ENCODE results near the gene NOTUM.
A peak's percentile ranks its signal among the peaks of the same experiment; 100 is the strongest.
"Not testable (repeated sequence)": the region's sequence is repeated elsewhere in the genome, so short reads cannot be mapped to it uniquely, and the experiment has no call there.

The NOTUM gene

DNA sequence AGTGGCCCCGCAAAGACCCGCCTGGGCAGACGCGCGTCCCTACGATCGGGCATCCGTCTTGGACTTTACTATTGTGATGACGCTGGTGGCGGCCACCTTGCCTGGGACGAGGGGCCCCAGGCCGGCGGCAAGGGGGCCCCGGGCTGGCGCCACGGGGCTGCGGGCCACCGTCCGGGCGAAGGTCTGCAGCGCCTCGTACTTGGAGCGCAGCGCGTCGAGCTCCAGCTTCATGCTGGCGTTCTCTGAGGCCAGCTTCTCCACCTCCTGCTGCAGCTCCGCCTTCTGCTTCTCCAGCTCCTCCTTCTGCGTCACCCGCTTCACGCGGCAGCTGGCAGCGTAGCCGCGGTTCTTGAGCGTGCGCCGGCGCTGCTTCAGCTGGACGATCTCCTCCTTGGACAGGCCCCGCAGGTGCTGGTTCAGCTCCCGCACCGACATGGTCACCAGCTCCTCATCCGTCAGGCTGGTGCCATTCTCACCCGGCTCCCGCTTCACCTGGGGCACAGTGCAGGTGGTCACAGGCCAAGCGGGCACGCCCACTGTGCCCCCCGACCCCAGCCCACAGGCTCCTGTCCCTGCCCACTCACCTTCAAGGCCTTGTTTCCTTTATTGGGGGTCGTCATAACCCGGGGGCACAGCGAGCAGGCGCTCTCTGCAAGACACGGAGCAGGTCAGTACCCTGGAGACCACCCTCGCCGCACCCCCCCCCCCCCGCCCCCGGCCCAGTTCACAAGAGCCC lies 38.3 kb downstream of the NOTUM start:
- no peak for DNase-seq

DNA sequence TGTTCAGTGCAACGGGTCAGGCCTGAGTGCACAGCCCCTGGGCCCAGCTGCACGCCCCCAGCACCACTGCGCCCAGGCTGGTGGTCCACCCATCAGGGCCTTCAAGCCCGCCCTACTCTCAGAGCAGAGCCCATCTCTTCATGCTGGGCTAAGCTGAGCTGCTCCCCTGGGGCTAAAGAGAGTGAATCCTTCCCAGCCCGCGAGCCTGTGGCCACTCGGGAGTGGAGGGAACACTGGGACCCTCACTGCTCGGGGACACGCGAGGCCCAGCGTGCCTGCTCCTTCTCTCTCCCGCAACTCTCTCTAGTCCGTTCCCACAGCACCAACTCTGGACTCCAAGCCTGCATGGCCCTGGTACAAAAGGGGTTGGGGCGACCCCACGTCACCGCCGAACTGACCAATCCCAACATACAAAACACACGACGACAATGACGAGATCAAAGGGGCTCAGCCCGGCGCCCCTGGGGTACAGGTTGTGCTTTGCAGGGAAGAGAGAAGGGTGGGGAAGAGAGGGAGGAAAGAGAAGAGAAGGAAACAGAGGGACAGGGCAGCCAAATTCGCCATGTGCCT lies 38.9 kb downstream of the NOTUM start:
- DNase-seq: no peak

DNA sequence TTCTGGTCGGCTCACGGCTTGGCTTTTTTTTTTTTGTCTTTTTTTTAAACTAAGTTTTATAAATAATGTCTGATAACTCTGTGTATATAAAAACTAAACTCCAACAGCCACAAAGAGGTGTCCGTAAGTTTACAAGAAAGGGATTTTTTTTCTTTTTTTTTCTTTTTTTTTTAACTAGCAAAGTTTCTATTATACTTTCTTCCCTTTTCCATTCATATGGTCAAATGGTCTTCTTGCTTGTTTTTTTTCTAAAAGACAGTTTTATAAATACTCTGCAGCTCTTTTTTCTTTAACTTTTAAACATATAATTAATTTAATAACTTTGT lies 39.5 kb downstream of the NOTUM start:
- DNase-seq: no peak

DNA sequence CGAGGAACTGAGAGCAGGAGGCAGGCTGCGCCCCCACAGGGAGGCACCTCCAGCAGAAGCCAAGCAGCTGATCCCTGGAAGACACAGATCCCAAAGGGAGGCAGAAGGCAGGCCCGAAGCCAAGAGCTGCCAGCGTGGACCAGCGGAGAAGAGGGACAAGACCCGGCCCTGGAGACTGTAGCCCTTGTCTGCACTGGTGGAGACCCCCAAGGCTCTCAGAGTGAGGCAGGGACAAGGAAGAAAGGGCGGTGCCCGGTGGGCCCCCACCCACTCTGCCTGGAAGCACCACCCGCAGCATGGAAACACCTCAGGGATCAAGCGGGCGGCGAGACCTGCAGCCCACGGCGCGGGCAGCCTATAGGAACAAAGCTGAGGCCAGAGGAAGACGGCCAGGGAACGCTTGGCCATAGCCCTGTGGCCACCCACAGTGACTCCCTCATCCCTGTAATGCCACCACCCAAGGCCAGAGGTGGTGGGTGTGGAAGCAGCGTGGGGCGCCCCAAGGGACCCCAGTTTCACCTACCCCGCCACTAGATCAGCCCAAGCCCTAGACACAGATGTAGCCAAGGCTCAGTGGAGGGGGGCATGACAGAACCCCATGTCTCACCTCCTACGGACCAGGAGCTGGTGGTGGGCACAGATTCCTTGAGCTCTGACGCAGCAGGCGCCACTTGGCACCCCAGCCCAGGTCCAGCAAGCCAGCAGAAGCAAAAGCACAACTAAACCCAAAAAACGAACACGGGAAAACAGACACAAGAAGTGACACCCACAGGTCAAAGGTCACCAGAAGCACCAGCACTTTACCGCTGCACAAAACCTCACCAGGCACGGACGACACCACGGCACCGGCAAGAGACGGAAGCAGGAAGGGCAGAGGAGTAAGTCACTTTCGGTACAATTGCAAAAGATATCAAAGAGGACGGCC lies 40.1 kb downstream of the NOTUM start:
- no peak for DNase-seq

DNA sequence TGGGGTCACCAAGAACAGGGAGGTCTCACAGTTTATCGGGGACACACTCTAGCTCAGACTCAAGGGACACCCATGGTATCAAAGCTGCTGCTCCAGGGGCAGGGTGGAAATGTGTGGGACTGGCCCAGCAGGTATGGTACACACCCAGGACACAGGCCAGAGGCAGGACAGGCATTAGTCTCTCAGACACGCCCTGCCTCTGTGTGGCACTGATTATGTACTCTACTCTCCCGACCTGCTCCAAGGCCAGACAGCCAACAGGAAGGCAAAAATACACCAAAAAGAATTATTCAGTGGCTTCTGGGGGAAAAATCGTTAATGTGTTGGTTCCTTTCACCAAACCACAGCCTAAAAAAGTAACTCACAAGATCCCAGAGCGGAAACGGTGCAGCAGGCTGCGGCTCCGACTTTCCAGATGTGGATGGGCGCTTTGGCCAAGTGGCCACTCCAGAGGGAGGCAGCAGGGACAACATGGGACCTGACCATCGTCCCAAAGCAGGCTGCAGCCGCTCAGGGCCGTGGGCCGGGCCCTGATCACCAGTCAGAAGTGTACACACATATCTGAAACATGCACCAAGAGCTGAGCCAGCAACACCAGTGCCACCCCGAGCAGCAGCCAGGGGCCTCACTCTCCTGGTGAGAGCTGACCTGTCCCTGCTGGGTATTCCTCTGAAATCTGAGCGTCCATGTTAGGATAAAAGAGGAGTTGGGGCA lies 42.0 kb downstream of the NOTUM start:
- DNase-seq: no peak

DNA sequence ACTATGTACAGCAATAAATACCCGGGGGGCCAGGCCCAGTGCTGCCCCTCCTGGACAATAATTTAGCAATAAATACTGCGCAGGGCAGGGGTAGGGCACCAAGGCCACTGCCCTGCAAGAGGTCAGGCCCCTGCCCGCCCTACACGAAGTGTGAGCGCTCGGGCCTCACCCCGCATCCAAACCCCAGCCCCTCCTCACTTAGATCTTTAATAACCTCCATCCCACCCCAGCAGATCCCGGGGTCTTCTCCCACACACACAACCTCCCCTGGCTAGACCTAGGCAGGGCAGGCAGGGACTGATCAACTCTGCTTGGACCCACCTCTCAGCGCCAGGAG lies 42.7 kb downstream of the NOTUM start:
- not testable (repeated sequence) for DNase-seq

DNA sequence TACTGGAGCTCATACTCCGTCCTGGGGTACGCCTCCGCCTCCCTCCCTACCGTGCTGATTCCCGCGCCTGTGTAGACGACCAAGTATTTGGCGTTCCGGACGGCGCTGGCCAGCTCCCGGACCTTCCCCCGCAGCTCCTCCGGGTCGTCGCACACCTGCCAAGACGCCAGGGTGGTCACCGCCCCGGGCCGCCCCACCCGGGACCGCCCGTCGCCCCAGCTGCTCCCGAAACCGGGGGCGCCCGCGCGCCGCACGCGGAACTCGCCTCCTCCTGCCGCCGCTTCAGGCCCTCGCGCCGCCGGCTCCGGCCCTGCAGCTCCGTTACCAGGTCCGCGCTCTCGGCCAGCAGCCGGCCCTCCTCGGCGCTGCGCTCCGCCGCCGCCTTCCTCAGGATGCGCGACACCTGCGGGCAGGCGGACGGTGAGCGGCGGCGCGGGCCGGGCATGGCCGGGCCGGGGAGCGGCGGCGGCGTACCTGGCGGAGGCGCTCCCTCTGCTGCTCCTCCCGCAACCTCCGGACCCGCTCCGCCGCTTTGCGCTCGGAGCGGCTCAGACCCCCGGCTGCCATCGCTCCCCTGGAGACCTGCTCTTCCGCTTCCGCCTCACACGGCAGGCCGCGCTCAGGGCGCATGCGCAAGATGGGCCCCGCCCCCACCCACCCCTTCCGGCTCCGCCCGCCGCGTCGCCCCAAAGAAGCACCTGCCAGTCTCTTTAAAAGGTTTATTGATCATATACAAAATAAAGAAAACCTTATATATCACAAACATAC lies 43.2 kb downstream of the NOTUM start, which contains the start of gene SIRT7:
Gene SIRT7 (minus strand): TSS at position 612 of the 768 bp plus-strand sequence. CDS start 45 bp downstream, at position 567.
- peak in 1 of 2 experiments; percentile 69 for DNase-seq

DNA sequence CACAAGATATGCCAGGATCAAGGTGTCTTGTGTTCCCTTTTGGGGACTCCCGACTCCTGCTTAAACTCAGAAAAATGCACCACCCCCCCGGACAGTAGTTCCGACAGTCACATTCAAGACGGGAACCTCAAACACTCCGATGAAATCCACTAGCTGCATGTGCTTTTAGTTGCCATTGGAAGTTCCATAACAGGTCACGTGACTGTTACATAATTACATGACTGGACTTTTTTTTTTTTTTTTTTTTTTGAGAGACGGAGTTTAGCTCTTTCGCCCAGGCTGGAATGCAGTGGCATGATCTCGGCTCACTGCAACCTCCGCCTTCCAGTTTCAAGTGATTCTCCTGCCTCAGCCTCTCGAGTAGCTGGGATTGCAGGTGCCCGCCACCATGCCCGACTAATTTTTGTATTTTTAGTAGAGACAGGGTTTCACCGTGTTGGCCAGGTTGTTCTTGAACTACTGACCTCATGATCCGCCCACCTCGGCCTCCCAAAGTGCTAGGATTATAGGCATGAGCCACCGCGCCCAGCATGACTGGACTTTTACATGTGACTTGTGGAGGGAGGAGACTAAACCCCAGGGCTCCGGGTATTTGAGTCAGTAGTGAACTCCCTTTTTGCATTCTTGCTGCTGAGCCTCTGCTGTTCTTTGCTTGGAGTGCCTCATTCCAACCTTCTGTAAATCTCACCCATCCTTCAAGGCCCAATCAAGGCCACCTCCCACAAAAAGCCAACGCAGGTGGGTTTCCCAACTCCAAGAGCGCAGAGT lies 44.6 kb downstream of the NOTUM start:
- no peak for DNase-seq

DNA sequence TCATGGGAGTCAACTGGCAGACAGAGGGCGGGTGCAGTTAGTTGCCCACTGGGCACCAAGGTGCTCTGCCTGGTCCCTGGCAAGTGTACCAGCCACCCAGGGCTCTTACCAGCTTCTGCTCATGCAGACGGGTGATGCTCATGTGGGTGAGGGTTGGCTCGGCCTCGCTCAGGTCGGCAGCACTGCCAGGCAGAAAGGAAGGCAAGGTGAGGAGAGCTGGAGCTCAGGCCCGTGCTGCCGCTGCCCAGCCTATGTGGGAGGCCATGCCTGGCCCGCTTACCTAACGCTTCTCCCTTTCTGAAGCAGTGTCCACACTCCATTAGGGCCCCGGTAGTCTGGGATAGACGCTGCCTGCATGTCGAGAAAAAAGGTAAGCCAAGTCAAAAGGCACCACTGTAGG lies 45.7 kb downstream of the NOTUM start:
- DNase-seq: no peak

DNA sequence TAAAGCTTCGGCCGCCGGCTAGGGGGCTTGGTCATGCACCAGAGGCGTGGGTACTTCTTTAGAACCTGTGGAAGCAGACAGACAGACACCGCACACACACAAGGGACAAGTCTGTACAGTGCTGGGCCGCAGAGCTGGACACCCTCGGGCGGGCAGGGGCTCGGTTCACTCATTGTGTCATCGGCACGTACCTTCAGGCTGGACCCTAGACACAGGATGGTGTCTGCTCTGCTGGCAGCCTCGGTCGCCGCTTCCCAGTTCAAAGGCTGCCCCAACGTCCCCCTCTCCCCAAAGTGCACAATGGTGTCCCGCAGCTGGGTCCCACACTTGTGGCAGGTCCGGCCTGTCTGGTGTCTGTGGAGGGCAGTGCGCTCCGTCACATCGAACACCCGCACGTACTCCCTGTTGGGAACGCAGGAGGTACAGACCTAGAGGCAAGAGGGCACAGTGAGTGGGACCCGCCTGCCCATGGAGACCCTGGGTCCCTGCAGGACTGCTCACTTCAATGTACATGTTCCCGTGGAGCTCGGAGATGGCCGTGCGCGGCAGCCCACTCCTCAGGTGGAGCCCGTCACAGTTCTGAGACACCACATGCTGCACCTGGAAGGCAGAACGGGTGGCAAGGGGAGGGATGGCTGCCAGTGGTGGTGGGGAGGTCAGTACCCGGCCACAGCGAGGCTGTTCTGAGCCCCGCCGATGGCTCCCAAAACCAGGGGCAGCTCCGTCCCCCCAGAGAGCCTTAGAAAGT lies 46.7 kb downstream of the NOTUM start:
- no peak for DNase-seq

DNA sequence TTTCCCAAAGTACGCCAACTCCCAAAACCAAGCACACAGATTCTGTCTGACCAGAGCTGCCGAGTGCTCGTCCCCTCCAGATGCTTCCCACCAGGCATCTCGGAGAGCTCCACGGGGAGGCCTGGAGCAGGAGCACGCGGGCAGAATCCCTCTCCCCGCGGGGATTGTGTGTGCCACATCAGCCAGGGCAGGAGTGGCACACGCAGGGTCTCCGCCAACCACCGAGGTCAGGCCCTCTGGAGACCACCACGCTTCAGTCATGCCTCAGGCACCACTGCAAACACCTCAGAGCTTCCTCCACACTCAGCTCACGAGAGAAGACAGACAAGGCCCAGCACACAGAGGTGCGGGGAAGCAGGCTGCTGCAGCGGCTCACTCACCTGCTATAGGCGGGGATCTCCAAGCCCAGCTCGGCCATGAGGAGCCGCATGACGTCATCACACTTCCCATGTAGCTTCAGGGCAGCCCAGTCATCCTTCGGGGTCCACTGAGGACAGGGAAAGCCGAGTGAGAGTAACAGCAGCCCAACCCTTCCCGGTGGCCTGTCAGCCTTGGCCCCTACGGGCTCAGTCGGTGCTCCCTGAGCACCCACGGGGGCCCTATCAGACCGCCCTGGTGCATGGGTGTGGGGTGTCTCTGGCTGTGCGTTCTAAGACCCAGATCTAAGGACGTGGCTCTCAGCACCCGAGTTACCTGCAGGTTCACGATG lies 47.4 kb downstream of the NOTUM start:
- no peak for DNase-seq

DNA sequence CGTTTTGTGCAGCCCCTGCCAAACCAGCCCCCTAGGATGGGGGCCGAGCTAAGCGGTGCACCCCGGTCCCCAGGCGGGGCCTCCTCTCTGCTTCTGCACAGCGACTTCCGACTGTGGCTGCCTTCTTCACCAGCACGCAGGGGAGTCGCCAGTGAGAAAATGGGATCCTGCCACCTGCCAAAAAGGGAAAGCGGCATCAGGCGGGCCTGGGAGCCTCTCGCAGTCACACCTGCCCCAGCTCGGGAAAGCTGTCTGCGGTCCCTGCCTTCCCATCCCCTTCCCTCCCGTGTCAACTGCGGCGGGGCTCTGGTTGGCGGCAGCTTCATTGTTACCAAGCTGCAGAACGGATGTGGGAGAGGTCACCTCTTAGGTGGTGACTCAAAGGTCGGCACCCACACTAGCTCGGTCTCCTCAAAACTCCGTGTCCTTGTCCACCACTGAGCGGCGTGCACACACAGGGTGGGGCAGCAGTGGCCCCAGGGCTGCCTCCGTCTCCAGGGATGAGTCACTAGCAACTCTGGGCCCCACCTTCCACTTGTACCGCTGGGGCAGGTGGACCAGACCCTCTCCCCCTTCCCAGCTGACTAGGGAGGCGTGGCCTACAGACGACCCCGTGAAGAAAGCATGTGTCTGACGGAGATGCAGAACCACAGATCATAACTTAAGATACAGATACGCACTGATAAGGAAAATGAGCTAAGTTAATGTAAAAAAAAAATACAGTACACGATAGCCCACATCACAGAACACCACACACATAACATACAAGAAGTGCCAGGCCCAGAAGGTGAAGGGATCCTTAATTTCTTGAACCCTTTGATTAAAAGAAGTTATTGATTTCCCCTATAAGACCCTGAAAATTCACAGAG lies 48.3 kb downstream of the NOTUM start:
- DNase-seq: no peak

DNA sequence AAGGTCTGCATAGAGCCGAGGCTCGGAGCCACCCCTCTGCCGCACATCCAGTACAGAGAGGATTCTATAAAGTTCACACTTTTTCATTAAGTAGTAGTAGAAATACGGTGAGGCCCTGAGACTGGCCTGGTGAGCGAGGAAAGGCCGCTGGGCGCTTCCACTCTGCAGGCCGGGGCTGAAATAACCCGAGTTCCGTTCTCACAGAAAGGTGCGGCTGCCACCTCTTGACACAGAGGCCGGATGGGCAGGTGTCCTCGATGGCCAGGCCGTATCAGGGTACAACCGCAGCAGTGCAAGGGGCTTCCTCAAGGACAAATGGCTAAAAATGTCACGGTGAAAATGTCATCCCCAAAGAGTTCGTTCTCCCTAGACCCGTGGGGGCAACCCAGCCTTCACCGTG lies 49.0 kb downstream of the NOTUM start:
- no peak for DNase-seq

DNA sequence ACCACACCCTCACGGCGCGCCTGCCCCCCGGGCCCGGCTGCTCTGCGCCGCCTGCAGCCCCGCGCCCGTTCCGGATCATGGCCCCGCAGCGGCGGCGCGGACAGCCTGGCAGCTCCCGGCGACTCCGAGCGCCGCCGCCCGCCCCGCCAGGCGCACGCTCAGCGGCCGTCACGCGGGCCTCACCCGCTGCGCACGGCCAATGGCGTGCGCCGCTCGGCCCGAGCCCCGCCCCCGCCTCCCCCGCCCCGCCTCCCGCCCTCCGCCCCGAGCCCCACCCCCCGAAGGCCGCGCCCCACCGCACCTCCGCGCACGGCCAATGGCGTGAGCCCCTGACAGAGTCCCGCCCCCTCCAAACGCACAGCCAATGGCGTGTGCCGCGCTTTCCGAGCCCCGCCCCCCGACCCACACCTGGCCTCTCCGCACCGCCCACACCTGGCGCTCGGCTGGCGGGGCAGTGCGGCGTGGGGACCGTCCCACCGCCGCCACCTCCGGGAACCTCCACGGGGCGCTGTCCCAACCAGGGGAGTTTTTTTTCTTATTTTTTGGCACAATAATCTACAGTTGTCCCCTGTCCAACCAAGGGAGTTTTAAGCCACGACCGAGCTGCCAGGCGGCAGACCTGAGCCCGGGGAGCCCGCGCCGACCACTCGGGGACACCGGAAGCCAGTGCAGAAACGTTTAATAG lies 49.6 kb downstream of the NOTUM start, which contains the start of gene PCYT2:
Gene PCYT2 (minus strand): TSS at position 123 of the 685 bp plus-strand sequence. CDS start 44 bp downstream, at position 79.
- peak; percentile 43 to 72 for DNase-seq

DNA sequence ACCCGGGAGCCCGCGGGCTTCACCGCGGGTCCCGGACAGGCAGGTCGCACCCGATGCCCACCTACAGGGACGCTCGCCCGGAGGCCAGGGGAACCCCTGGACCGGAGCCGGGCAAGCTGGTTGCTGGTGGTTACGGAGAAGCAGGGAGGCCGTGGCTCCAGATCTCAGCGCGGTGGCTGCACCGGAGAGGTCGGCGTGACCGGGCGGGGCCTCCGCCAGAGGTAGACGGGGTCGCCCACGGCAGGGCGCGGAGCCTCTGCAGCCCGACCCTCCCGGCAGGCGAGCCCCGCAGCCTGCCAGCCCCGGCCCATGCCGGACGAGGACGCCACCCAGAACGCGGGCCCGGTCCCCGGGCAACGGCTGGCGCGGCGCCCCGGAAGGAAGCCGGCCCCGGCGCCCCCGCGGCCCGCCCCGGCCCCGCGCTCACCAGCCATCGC lies 50.1 kb downstream of the NOTUM start:
- DNase-seq: no peak

DNA sequence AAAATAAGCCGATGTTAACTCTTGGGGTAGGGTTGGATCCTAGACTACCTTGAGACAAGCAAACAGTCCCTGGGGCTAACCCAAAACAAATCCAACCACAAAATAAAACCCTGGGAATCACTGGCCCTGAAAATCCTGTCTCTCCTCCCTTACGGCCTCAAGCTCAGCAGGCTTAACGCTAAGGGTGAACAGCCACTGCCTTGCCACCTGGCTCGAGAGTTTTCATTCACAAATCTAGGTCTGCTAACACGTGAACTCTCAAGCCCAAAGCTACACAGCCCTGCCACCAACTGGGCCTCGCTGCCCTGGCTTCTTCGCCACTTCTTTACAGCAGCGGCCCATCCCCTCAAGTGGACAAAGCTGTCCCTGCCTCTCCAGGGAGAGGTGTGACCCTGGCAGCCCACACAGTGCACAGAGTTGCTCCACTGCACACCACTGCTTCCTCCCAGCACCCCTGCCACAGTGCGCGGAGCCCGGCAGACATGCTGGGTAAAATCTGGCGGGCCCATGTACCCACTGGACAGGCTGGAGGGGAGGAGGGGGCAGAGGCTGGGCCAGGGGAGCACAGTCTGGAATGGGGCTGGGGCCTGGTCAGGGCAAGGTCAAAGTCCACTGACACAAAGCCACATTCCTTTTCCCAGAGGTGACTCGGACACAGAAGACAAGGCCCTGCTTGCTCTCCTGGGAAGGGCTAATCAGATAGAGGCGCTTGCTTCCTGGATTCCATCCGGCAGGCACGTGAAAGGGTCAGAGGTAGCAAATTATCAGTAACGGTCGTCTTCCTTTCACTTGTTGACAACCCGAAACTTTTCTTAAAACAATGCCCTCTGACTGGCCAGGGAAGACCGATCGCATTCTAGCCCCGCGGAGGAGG lies 50.8 kb downstream of the NOTUM start:
- DNase-seq: peak in 1 of 2 experiments; percentile 9

DNA sequence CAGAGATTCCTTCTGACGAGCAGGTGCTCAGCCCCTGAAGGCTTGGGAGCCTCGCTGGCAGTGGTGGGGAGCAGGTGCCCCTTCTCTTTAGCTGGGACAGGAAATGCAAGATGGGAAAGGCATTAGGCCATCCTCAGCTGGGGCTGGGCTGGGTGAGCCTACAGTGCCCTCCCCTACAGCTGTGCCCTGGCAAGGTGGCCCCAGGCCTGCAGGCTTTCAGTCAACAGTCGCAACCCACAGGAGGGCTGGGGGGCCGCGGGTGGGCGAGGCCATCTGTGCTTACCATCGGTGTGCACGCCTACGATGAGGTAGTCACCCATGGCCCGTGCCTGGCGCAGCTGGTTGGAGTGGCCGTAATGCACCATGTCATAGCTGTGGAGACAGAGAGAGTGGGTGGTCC lies 51.8 kb downstream of the NOTUM start:
- no peak for DNase-seq
